BLaER1 (cell line): ENCODE measurements around the gene ISOC2.
A peak's percentile ranks its signal among the peaks of the same experiment; 100 is the strongest.
"Not testable (repeated sequence)": the region's sequence is repeated elsewhere in the genome, so short reads cannot be mapped to it uniquely, and the experiment has no call there.

Source experiments
- H3K27ac ChIP-seq: shearing (Covaris generic); formaldehyde crosslinking; 2 replicates; pipeline ENCODE4 v1.8.1; 2022
- H3K27me3 ChIP-seq: shearing (Covaris generic); formaldehyde crosslinking; 2 replicates; pipeline ENCODE4 v1.8.1; 2022
- H3K36me3 ChIP-seq: shearing (Covaris generic); formaldehyde crosslinking; 2 replicates; pipeline ENCODE4 v1.8.1; 2022
- H3K4me1 ChIP-seq: shearing (Covaris generic); formaldehyde crosslinking; 2 replicates; pipeline ENCODE4 v1.8.1; 2022
- H3K4me2 ChIP-seq: shearing (Covaris generic); formaldehyde crosslinking; 2 replicates; pipeline ENCODE4 v1.8.1; 2022
- H3K4me3 ChIP-seq: shearing (Covaris generic); formaldehyde crosslinking; 2 replicates; pipeline ENCODE4 v1.8.1; 2022
- H3K9ac ChIP-seq: shearing (Covaris generic); formaldehyde crosslinking; 2 replicates; pipeline ENCODE4 v1.8.1; 2022
- H3K9me3 ChIP-seq: shearing (Covaris generic); formaldehyde crosslinking; 2 replicates; pipeline ENCODE4 v1.8.1; 2022
- H4K20me1 ChIP-seq: shearing (Covaris generic); formaldehyde crosslinking; 2 replicates; pipeline ENCODE4 v1.8.1; 2022
- Cebpa-rat ChIP-seq: shearing (Covaris generic); IDR thresholded peaks from 2 replicates; pipeline ENCODE4 v1.8.1; 2022

Gene ISOC2

GRCh38 chr19:55419103-55419502 is 42.3 kb downstream of the ISOC2 start:
- peaks cover 15% of the 10 kb centered on the region for H3K9me3 ChIP-seq
- no peaks in the 10 kb centered on the region for H3K27me3 ChIP-seq
- no peak for TF ChIP-seq Cebpa-rat
- H3K4me1 ChIP-seq: peaks cover 50% of the 10 kb centered on the region
- peak overlapping the region; percentile 28; the same call in 1 of the 2 replicates for H3K4me2 ChIP-seq
- H3K9ac ChIP-seq: no peak overlapping the region
- H3K36me3 ChIP-seq: peaks cover 10% of the 10 kb centered on the region; the same call in 1 of the 2 replicates
- H3K27ac ChIP-seq: peak overlapping the region; percentile 28; the same call in 1 of the 2 replicates
- H3K4me3 ChIP-seq: 0 out of 2 replicates have a peak overlapping the region, but pooled peaks have one; percentile 11
- H4K20me1 ChIP-seq: no peaks in the 10 kb centered on the region

- no peak overlapping the region for H3K27ac ChIP-seq
- H3K4me2 ChIP-seq: peak overlapping the region; percentile 31
- no peak overlapping the region for H3K4me3 ChIP-seq
- H3K9ac ChIP-seq: no peak overlapping the region
- no peaks in the 10 kb centered on the region for H3K27me3 ChIP-seq
- peaks cover 15% of the 10 kb centered on the region for H3K9me3 ChIP-seq
- H3K4me1 ChIP-seq: peaks cover 50% of the 10 kb centered on the region
- H4K20me1 ChIP-seq: no peaks in the 10 kb centered on the region
- TF ChIP-seq Cebpa-rat: no peak
- peaks cover 10% of the 10 kb centered on the region; the same call in 1 of the 2 replicates for H3K36me3 ChIP-seq
Observed at GRCh38 chr19:55418185-55418584, 43.3 kb downstream of the ISOC2 start.

GRCh38 chr19:55410168-55410567 is 51.3 kb downstream of the ISOC2 start:
- Histone ChIP-seq H3K4me2 (no peak overlapping the region), H3K4me1 (peaks cover 24% of the 10 kb centered on the region), H3K27ac (no peak overlapping the region), H3K36me3 (peaks cover 16% of the 10 kb centered on the region), H4K20me1 (peaks cover 23% of the 10 kb centered on the region), H3K4me3 (no peak overlapping the region), H3K9me3 (peaks cover 25% of the 10 kb centered on the region), H3K9ac (no peak overlapping the region), H3K27me3 (no peaks in the 10 kb centered on the region)
- TF ChIP-seq Cebpa-rat: no peak

- H3K4me2 ChIP-seq, H3K4me3 ChIP-seq, H3K9ac ChIP-seq, H3K27me3 ChIP-seq: not testable (repeated sequence)
- Histone ChIP-seq H3K4me1 (peaks cover 33% of the 10 kb centered on the region), H3K9me3 (peaks cover 25% of the 10 kb centered on the region), H3K27ac (peak overlapping the region; percentile 98; the same call in 1 of the 2 replicates), H3K36me3 (peaks cover 26% of the 10 kb centered on the region), H4K20me1 (peaks cover 33% of the 10 kb centered on the region)
Observed at GRCh38 chr19:55409179-55409578, 52.3 kb downstream of the ISOC2 start.

- H3K4me3 ChIP-seq: peak overlapping the region; percentile 58
- TF ChIP-seq Cebpa-rat: no peak
- H3K27me3 ChIP-seq: no peaks in the 10 kb centered on the region
- peaks cover 25% of the 10 kb centered on the region for H3K9me3 ChIP-seq
- peaks cover 40% of the 10 kb centered on the region for H3K4me1 ChIP-seq
- H3K9ac ChIP-seq: peak overlapping the region; percentile 72; the same call in 1 of the 2 replicates
- H3K4me2 ChIP-seq: peak overlapping the region; percentile 82
- H4K20me1 ChIP-seq: peaks cover 40% of the 10 kb centered on the region
- H3K36me3 ChIP-seq: peaks cover 33% of the 10 kb centered on the region
- peak overlapping the region; percentile 98 for H3K27ac ChIP-seq
Observed at GRCh38 chr19:55408533-55408872, 52.9 kb downstream of the ISOC2 start.

- peak overlapping the region; percentile 99 for H3K9ac ChIP-seq
- H3K9me3 ChIP-seq: peaks cover 25% of the 10 kb centered on the region
- peaks cover 45% of the 10 kb centered on the region for H3K4me1 ChIP-seq
- peaks cover 38% of the 10 kb centered on the region for H3K36me3 ChIP-seq
- peaks cover 45% of the 10 kb centered on the region for H4K20me1 ChIP-seq
- TF ChIP-seq Cebpa-rat: no peak
- H3K4me2 ChIP-seq: peak overlapping the region; percentile 97
- H3K4me3 ChIP-seq: peak overlapping the region; percentile 99
- peak overlapping the region; percentile 98 for H3K27ac ChIP-seq
- H3K27me3 ChIP-seq: no peaks in the 10 kb centered on the region
Observed at GRCh38 chr19:55407800-55408532, 53.5 kb downstream of the ISOC2 start.

GRCh38 chr19:55407550-55407799 is 54.0 kb downstream of the ISOC2 start, which contains the start of gene UBE2S:
Gene UBE2S, minus strand, starts transcription at chr19:55407788. Its CDS starts 199 bp downstream, at chr19:55407589.
- Histone ChIP-seq H3K36me3 (peaks cover 43% of the 10 kb centered on the region), H3K4me1 (peaks cover 50% of the 10 kb centered on the region), H3K4me2 (peak within 1 kb of the TSS; percentile 97), H3K4me3 (peak within 1 kb of the TSS; percentile 99), H3K9me3 (peaks cover 25% of the 10 kb centered on the region), H3K9ac (peak within 1 kb of the TSS; percentile 99), H3K27ac (peak within 1 kb of the TSS; percentile 98), H4K20me1 (peaks cover 50% of the 10 kb centered on the region)
- H3K27me3 ChIP-seq: not testable (repeated sequence)

GRCh38 chr19:55406826-55407549 is 54.5 kb downstream of the ISOC2 start:
- no peak for TF ChIP-seq Cebpa-rat
- peak overlapping the region; percentile 98 for H3K27ac ChIP-seq

GRCh38 chr19:55406091-55406825 is 55.2 kb downstream of the ISOC2 start:
- H3K9ac ChIP-seq: peak overlapping the region; percentile 99
- peak overlapping the region; percentile 97 for H3K4me2 ChIP-seq
- H3K27me3 ChIP-seq: no peaks in the 10 kb centered on the region
- H3K4me1 ChIP-seq: peaks cover 57% of the 10 kb centered on the region
- H3K36me3 ChIP-seq: peaks cover 55% of the 10 kb centered on the region
- H3K9me3 ChIP-seq: peaks cover 25% of the 10 kb centered on the region
- H3K27ac ChIP-seq: peak overlapping the region; percentile 98
- H4K20me1 ChIP-seq: peaks cover 62% of the 10 kb centered on the region
- peak overlapping the region; percentile 99 for H3K4me3 ChIP-seq
- TF ChIP-seq Cebpa-rat: no peak

More at GRCh38 chr19:55406826-55407549, 54.5 kb downstream of the ISOC2 start:
- Histone ChIP-seq H3K4me1 (peaks cover 55% of the 10 kb centered on the region), H3K9me3 (peaks cover 25% of the 10 kb centered on the region), H3K4me3 (peak overlapping the region; percentile 99), H4K20me1 (peaks cover 55% of the 10 kb centered on the region), H3K36me3 (peaks cover 48% of the 10 kb centered on the region), H3K9ac (peak overlapping the region; percentile 99), H3K27me3 (no peaks in the 10 kb centered on the region), H3K4me2 (peak overlapping the region; percentile 97)
